Measurements from ENCODE around the gene DVL2.
A peak's percentile ranks its signal among the peaks of the same experiment; 100 is the strongest.

The DVL2 gene

DNA sequence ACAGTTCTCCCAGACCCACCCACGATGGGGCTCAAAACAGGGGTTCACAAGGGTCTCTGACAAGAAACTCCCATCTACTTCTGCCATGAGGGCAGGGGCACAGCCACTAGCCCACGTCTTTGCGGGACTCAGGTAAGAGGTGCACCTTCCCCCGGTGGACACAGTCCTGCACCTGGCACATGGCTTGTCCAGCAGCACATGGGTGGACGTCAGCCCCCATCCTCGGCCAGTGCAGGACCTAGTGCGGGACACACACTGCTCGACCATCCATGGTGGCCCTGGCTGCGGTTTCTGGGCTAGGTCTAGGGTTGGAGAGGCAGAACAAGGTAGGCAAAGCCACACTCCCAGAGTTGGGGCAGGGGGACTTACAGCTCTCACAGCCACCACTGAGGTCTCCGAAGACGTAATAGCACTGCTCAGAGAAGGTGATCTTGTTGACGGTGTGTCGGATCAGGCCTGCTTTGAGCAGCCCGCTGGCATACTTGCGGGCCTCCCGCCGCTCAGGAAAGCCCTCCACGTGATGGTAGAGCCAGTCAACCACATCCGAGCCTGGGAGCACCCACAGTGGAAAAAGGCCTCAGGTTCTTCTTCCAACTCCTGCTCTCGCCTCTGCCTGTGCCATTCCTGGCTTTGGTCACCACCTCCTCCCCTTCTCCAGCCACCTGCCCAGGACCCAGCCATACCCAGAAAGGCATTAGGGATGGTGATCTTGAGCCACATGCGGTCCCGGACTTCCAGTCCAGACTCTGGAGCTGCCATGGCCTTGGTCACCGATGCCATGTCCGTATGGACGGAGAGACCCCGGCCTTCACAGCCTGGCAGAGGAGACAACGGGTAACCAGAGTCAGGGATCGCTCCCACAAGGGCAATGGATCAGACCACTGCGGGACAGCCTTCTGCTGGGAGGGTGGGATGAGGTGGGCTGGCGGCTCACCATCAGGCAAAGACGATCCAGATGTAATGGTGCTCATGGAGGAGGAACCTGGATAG lies 7.3 kb downstream of the DVL2 start:
- no peak overlapping the region for H3K4me3 ChIP-seq (ENCODE audit: low read depth, low read length)
- no peak for DNase-seq (ENCODE audit: low read depth)
- TF ChIP-seq, protein P1, sequence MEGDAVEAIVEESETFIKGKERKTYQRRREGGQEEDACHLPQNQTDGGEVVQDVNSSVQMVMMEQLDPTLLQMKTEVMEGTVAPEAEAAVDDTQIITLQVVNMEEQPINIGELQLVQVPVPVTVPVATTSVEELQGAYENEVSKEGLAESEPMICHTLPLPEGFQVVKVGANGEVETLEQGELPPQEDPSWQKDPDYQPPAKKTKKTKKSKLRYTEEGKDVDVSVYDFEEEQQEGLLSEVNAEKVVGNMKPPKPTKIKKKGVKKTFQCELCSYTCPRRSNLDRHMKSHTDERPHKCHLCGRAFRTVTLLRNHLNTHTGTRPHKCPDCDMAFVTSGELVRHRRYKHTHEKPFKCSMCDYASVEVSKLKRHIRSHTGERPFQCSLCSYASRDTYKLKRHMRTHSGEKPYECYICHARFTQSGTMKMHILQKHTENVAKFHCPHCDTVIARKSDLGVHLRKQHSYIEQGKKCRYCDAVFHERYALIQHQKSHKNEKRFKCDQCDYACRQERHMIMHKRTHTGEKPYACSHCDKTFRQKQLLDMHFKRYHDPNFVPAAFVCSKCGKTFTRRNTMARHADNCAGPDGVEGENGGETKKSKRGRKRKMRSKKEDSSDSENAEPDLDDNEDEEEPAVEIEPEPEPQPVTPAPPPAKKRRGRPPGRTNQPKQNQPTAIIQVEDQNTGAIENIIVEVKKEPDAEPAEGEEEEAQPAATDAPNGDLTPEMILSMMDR (IDR thresholded peaks at IDR 0.05; ENCODE audit: control insufficient read depth, extremely low read depth, insufficient read depth) = no peak

GRCh38 chr17:7225711-7226331 lies 8.5 kb downstream of the DVL2 start:
- no peak overlapping the region for H3K4me3 ChIP-seq (ENCODE audit: low read depth, low read length)
- TF ChIP-seq, protein P1 (IDR thresholded peaks at IDR 0.05; ENCODE audit: control insufficient read depth, extremely low read depth, insufficient read depth) = no peak
- DNase-seq (ENCODE audit: low read depth) = no peak

GRCh38 chr17:7224661-7225111 lies 9.6 kb downstream of the DVL2 start:
- no peak for DNase-seq (ENCODE audit: low read depth)
- TF ChIP-seq, protein P1 (IDR thresholded peaks at IDR 0.05; ENCODE audit: control insufficient read depth, extremely low read depth, insufficient read depth) = no peak
- H3K4me3 ChIP-seq (ENCODE audit: low read depth, low read length) = no peak overlapping the region

GRCh38 chr17:7224110-7224509 lies 10.2 kb downstream of the DVL2 start:
- TF ChIP-seq, protein P1 (IDR thresholded peaks at IDR 0.05; ENCODE audit: control insufficient read depth, extremely low read depth, insufficient read depth) = no peak
- H3K4me3 ChIP-seq (ENCODE audit: low read depth, low read length) = no peak overlapping the region
- DNase-seq (ENCODE audit: low read depth) = no peak

DNA sequence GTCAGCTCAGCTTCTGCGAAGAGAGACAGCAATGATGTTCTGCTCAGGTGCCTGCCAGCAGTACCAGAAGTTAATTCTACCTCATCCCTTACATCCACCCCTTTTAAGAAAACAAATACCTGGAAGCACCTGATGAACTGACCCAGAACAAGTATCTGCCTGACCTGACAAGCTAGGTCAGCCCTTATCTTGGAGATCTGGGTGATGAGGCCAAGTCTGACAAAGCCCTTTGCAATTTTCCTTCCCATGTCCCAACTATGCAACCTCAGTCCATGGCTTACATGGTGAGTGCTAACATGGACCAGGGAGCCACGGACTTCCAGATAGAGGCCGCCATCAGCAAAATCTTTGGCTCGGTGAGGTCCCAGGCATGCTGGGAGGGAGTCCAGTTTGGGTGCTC lies 10.9 kb downstream of the DVL2 start:
- TF ChIP-seq, protein P1 (IDR thresholded peaks at IDR 0.05; ENCODE audit: control insufficient read depth, extremely low read depth, insufficient read depth) = no peak
- DNase-seq (ENCODE audit: low read depth) = peak; percentile 89
- no peak overlapping the region for H3K4me3 ChIP-seq (ENCODE audit: low read depth, low read length)

- H3K4me3 ChIP-seq (ENCODE audit: low read depth, low read length) = no peak overlapping the region
- TF ChIP-seq, protein P1 (IDR thresholded peaks at IDR 0.05; ENCODE audit: control insufficient read depth, extremely low read depth, insufficient read depth) = no peak
- DNase-seq (ENCODE audit: low read depth) = no peak
These were observed 11.4 kb downstream of the DVL2 start for GRCh38 chr17:7222972-7223292.

Measured in LNCaP clone FGC (cell line).